GM19035 (cell line): Measurements from ENCODE around the gene ALG9.

ENCODE experiments used
- ATAC-seq: cut with Tn5 transposase; IDR thresholded peaks from one replicate; pipeline ENCODE4 v1.9.1; 2021; ENCODE audit not compliant: unreplicated experiment

The ALG9 gene

GRCh38 chr11:111736621-111737443, 134.5 kb downstream of the ALG9 start:
- ATAC-seq, result no peak
